GM18873 (cell line): Measurements from ENCODE around the gene TRAF5.
"Not testable (repeated sequence)": the region's sequence is repeated elsewhere in the genome, so short reads cannot be mapped to it uniquely, and the experiment has no call there.

ENCODE experiments used
- ATAC-seq: cut with Tn5 transposase; IDR thresholded peaks from one replicate; pipeline ENCODE4 v1.9.1; 2021; ENCODE audit warnings: mild to moderate bottlenecking, moderate library complexity, moderate number of reproducible peaks; ENCODE audit not compliant: unreplicated experiment, low FRiP score

Gene TRAF5, protein sequence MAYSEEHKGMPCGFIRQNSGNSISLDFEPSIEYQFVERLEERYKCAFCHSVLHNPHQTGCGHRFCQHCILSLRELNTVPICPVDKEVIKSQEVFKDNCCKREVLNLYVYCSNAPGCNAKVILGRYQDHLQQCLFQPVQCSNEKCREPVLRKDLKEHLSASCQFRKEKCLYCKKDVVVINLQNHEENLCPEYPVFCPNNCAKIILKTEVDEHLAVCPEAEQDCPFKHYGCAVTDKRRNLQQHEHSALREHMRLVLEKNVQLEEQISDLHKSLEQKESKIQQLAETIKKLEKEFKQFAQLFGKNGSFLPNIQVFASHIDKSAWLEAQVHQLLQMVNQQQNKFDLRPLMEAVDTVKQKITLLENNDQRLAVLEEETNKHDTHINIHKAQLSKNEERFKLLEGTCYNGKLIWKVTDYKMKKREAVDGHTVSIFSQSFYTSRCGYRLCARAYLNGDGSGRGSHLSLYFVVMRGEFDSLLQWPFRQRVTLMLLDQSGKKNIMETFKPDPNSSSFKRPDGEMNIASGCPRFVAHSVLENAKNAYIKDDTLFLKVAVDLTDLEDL

DNA sequence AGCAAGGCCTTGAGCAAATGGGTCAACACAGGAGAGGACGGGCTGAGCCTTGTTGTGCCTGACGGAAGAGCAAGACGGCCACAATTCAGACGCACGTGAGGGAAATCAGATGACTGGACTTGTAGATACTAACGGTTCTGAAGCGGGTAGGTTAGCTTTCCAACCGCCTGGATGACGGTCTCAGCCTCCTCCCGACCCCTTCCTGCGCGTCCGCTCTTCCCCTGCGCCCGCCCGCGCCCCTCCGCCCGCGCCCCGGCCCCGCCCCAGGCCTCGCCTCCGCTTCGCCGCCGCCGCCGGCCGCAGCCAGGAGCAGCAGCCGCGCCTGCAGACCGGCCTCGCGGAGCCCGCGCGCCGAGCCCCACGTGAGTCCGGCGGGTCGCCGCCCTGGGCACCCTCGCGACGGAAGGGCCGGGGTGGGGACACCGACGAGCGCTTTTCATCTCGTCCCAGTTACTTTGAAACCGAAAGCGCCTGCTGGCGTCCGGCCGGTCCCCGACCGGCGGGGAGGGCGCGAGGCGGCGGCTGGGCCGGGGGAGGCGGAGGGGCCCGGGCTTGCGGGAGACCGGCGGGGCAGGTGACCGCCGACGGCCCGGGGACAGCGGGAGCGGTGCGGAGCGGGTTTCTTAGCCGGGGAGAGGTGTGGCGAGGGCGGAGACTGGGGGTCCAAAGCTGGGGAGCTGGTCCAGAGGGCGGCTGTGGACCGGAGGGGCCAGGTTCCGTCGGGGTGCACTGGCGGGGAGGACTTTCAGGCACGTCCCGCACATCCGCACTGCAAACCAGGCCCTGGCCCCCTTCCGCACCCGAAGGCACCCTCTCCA lies at the start of gene TRAF5:
TSS of gene TRAF5 (plus strand) at position 306 of the 818 bp plus-strand sequence. CDS start 26,407 bp downstream, outside the sequence.
- ATAC-seq = no peak

DNA sequence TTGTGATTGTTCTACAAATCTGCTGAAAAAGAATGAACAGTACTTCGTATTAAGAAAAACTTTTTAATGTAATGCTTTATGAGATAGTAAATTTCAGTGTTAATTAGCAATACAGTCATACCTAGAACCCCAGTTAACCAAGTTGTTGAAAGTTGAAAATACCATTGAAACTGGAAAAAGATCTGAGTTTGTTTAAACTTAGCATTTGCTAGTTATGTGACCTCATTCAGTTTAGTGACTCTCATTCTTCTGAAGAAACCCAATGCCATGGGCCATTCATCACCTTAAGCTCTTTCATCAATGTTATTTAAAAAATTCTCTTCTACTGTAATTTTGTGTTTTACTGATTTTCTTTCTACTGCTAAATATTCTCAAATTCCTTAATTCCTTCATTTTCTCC lies 47.3 kb upstream of the TRAF5 start:
- ATAC-seq = no peak

DNA sequence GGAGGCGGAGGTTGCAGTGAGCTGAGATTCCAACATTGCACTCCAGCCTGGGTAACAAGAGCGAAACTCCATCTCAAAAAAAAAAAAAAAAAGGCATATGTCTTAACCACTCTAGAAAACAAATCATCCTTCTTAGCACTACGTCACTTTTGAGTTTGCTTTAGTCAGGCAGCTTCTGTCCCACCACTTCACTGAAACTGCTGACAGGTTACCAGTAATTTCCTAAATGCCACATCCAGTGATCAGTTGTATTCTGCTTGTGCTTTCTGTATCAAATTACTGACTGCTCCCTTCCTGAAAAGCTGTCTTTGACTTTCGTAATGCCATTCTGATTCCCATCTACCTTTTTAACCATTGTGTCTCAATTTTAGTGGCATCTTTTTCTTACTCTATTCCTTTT lies 45.7 kb upstream of the TRAF5 start:
- ATAC-seq = no peak

DNA sequence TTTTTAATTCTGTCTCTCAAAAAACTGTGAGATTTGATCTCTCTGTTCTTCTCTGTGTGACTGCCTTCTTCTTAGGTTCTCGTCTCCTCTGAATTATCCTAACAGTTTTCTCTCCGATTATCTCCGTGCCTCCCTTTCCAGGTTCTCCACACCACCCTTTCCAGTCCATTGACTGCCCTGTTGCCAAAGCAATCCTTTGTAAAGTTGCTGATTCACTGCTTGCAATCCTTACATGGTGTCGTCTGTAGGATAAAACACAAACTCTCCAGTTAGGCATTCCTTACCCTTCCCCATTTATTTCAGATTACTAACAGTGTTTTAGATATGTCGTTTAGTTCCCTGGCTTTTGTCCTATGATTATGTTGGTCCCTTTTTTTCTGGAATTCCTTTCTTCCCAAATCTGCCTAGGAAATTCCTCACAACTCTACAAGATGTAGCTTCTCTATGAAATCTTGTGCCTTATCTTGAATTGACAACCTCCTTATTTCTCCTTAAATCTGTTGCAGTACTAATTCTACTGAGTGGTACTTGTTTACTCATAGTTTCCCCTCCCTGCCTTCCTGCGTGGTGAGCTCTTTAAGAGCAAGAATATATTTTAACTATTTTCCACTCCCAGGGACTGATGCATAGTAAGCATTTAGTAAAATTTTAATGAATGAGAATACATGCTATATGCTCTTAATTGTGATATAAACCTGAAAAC lies 45.2 kb upstream of the TRAF5 start:
- ATAC-seq = no peak

DNA sequence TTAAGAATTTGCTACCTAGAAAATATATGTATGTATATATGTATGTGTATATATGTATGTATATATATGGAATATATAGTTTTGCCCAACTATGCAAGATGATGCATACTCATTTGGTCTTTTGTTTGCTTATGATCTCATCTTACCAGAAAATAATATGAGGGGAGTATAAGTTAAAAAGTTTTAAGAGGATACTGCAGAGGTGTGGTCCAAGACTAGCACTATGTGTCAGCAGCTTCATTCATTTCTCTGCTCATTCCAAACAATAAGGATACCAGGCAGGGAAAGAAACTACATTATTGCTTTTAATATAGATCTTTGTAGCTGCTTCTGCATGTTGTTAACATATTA lies 44.6 kb upstream of the TRAF5 start:
- ATAC-seq = no peak

DNA sequence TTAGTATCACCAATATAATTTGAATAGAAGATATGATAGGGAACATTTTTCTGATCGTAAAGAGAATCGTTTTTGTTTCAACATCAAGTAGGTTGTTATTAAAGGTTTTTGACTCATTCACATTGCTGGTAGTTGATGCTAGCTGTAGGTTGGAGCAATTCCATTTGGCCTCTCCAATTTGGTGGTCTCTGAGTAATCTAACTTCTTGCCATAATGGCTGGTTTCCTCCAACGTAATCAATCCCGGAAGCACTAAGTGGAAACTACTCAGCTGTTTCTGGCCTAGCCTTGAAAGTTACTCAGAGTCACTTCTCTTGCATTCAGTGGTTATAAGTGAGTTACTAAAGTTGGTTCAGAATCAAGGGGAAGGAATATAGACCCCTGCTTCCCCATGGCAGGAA lies 41.4 kb upstream of the TRAF5 start:
- ATAC-seq = no peak

DNA sequence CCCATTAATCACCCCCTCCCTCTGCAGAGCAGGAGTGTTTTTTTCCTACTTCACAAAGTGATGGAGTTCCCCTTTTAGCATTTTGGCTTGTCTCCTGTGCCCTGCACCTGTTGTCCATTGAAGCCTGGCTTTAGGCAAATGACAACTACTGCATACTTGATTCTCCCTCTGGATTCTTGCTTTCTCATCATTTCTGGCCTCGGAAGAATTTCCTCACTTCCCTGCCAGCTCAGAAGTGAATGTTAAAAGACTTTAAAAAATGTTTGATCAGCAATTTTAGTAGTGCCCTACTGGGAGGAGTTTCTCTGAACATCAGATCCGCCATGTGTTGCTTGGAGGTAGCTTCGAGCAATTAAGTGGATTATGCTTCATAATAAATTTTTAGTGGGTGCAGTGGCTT lies 39.4 kb upstream of the TRAF5 start:
- no peak for ATAC-seq

DNA sequence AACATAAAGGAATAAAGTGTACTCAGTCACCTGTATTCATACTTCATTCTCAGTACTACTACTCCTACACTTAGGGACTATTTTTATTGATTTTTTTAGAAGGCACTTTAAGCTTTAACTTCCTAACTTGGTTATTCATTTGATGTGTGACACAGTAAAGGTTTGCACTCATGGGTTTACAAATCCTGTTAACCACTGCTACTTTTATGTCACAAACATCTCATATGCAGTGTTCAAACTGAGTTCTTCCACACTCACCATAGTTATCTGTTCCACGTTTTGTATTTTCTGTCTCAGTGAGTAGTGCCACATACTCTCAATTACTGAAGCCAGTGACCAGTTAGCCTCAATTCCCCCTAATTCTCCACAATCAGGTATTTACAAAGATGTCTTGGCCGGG lies 34.2 kb upstream of the TRAF5 start:
- no peak for ATAC-seq

DNA sequence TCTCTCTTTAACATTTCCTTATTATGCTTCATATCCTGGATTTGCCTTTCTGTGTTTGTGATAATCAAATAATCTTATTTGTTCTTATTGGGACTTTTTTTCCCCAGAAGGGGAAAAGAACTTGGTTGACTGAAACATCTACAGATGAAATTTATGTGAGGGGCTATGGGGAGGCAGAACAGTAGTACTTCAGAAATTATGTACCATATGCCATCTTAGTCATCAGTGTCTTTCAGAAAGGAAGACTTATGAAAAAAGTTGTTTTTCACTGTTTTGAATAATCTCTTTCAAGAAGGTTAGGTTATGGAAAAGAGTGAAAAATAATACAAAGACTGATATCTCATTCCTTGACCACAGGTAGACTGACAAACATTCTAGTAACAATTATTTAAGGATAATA lies 30.2 kb upstream of the TRAF5 start:
- ATAC-seq = no peak

DNA sequence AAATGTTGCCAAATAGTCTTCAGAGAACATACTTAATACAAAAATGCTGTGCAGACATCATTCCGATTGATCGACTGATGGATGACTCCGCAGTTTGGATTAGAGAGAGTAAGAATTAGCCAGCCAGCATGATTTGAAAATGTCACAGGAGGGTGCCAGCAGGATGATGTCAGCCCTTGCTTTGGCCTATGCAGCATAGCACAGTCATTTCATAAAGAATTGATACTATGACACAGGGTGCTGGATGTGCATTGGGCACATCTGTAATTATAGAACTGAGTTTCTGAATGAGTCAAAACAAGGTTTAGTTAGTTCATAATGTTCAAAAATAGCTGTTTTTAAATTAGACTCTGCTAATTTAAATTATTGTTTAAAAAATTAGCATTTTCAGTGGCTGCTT lies 21.6 kb upstream of the TRAF5 start:
- ATAC-seq = peak; percentile 94

DNA sequence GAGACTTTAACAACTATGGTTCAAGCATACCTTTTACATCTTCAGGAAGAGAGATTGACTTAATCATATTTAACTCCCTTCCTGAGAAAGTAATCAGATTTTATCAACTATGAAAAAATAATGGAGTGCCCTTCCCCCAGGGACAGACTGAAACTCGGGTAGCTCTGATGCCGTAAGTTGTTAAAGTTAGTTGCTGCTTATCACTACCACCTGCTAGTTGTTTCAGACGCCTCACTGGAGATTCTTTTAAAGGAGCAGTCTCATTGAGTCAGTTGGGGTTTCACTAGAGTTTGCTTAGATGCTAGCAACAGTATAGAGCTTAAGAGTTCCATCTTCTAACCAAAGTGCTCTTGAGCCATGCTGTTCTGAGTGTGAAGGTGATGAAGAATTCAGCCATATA lies 17.0 kb upstream of the TRAF5 start:
- no peak for ATAC-seq

DNA sequence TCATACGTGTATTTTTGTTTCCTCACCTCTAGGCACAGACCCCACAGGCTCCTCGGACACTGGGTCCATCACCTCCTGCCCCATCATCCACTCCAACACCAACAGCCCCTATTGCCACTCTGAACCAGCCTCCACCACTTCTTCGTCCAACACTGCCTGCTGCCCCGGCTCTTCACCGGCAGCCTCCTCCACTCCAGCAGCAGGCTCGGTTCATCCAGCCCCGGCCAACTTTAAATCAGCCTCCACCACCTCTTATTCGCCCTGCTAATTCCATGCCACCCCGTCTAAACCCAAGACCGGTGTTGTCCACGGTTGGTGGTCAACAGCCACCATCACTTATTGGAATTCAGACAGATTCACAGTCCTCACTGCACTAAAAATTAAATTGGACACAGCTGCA lies 13.2 kb upstream of the TRAF5 start:
- no peak for ATAC-seq

DNA sequence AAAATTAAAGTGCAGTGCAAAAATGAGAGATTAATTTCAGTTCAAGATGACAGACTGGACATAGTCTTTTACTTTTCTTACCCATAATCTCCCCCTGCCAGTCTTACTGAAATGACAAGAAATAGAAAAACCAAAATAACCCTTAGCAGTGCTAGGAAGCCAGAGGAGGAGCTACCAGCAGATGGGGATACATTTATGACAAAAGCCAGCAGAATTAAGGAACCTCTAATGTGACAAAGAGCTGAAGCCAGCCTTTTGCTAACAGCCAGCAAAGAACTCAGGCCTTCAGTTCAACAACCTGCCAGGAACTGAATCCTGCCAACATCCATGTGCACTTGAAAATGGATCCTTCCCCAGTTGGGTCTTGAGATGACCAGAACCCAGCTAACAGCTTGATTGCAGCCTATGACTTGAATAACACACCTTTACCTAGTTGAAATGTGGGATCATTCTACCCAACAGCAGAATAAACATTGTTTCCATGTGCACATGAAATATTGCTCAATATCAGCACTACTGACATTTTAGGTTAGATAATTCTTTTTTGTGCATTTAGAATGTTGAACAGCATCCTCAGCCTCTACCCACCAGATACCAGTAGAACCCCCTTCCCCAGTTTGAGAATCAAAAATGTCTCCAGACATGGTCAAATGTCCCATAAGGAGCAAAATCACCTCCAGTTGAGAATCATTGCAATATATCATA lies 7.9 kb upstream of the TRAF5 start:
- no peak for ATAC-seq

DNA sequence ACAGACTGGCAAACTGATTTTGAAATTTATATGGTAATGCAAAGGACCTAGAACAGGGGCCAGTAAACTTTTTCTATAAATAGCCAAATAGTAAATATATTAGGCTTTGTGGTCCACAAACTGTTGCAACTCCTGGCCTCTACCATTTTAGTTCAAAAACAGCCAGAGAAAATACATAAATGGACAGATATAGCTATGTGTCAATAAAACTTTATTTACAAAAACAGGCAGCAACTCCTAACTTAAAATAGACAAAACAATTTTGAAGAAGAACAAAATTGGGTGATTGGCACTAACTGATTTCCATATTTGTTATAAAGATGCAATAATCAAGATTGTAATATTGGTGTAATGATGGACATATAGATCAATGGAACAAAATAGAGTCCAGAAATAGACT lies 6.7 kb upstream of the TRAF5 start:
- no peak for ATAC-seq

DNA sequence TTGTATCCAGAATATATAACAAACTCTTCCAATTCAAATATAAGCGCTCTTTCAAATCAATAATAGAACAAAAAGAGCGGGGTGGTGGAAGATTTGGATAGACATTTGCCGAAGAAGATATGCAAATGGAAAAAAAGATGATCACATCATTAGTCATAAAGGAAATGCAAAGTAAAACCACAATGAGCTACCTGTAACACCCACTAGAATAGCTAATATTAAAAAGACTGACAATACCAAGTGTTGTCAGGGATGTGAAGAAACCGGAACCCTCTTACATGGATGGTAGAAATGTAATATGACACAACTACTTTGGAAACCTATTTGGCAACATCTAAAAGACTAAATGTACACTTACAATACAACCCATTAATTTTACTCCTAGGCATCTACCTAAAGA lies 5.7 kb upstream of the TRAF5 start:
- ATAC-seq = no peak

DNA sequence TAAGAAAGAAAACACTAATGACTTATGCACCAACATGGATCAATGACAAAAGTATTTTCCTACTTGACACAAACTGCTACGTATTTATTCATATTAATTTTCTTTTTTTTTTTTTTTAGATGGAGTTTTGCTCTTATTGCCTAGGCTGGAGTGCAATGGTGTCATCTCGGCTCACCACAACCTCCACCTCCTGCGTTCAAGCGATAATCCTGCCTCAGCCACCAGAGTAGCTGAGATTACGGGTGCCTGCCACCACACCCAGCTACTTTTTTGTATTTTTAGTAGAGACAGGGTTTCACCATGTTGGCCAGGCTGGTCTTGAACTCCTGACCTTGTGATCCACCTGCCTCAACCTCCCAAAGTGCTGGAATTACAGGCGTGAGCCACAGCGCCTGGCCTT lies 5.0 kb upstream of the TRAF5 start:
- not testable (repeated sequence) for ATAC-seq

DNA sequence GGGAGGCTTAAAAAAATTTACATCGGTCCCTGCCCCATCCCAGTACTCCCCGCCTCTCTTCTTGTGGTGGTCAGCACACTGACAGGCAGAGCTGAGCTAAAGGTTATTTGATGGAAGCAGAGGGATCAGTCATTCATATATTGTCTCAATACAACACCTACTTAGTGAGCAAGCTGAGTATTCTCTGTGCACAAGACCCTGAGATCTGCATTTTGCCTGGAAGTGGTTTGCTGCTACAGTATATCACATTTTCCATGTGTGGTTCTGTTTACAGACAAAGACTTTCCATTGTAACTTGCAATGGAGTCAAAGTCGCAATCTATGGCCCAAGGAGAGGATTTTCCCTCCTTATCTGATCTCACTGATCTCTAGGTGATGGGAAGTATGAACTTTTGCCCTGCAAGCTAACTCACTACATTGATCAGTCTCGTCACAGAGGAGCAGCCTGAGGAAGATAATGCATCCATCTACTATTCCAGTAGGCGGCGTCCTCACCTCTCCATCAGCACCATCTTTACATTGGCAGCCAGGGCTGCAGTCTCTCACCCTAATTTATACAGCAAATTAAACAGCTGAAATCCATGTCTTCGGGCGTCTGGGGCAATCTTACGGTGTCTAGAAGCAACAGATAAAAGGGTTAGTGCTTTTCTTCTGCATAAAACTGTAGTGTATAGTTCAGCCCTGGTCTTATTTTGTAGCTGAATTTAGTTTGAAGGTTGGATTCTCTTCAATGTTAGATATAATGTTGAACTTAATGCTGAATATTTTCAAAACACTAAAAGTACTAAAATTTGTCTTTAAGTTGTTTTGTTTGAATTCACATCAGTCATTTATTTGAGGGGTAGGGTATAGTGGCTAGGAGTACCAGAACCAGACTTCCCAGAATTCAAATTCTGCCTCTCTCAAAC lies 3.2 kb upstream of the TRAF5 start:
- peak; percentile 51 for ATAC-seq

DNA sequence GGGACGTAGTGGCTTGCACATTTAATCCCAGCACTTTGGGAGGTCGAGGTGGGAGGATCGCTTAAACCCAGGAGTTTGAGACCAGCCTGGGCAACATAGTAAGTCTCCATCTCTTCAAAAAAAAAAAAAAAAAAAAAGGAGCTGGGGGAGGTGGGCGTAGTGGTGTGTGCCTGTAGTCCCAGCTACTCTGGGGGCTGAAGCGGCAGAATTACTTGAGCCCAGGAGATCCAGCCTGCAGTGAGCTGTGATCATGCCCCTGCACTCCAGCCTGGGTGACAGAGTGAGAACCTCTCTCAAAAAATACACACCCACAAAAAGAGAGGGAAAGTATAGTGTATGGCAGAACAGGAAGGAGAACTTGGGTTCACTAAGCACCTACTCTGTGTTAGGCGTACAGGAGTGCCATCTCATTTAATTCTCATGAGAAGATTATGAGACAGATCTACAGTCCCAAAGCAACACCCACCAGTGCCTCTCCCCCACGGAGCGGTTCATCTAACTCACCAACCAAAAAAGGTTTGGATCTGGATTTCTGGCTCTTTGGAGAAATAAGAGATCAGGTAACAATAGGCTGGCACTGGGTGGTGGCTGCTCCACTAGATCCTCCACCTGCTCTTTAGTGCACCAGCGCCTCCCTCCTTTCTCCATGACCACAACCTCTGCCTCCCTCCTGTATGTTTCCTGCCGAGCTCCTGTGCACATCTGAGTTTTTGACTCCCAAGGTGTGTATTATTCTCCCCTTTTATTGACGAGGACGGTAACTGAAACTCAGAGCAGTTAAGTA lies 1.4 kb upstream of the TRAF5 start:
- no peak for ATAC-seq

DNA sequence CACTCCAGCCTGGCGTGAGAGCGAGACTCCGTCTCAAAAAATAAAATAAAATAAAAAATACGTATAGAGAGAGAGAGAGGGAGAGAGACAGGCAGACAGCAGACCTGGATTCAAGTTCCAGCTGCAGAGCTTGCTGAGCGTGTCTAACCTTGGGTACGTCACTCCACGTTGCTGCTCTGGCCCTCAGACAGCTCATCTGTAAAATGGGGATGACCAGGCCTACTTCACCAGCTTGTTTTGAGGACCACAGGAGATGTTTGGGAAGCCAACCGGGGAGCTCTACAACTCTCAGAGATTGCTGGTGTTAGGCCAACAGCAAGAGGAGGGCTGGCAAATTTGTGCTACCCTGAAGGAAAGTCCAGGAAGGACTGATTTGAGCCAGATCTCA lies 499 bp upstream of the TRAF5 start:
- no peak for ATAC-seq
